Measurements from ENCODE around the gene TTC9B.

TTC9B gene

DNA sequence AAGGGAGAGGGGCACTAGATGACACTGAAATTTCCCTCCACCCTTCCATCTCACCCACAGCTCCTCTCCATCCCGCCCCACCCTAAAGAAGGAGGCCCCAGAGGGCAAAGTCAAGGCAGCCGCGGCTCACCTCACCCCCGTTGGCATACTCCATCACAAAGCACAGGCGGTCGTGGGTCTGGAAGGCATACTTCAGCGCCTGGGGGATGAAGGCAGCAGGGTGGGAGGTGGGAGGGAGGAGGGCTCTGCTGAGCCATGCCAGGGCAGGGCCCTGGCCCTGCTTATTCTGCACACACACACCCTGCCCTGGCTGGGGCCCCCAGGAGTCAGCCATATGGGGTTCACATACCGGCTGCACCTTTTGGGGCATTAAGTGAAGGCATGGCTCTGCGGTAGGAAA lies 20.6 kb upstream of the TTC9B start:
- Histone ChIP-seq H4K8ac (ENCODE audit: low read depth, low read length) (no peak overlapping the region), H2BK120ac (ENCODE audit: low read depth, low read length) (no peak overlapping the region), H3K79me1 (ENCODE audit: low read length) (no peaks in the 10 kb centered on the region), H3K79me2 (ENCODE audit: control insufficient read depth, insufficient read depth, low read length) (no peaks in the 10 kb centered on the region), H3K56ac (ENCODE audit: low read length) (no peak overlapping the region), H3K36me3 (ENCODE audit: control insufficient read depth, insufficient read depth, low read length) (peaks cover 3% of the 10 kb centered on the region), H3K27ac (ENCODE audit: low read depth, low read length) (no peak overlapping the region), H3K27me3 (ENCODE audit: insufficient read depth, low read length, poor library complexity) (no peaks in the 10 kb centered on the region), H2BK15ac (replicated peaks; ENCODE audit: low read depth) (no peak overlapping the region), H3K4me3 (ENCODE audit: low read length) (no peak overlapping the region), H2BK5ac (ENCODE audit: low read length) (no peak overlapping the region), H3K4me2 (ENCODE audit: low read length) (no peak overlapping the region), H2AK5ac (ENCODE audit: low read length) (no peak overlapping the region), H3K18ac (ENCODE audit: low read length) (no peak overlapping the region), H3K23ac (ENCODE audit: low read length) (no peak overlapping the region), H3K4me1 (ENCODE audit: control insufficient read depth, low read depth, low read length) (no peaks in the 10 kb centered on the region), H3K9ac (ENCODE audit: low read length) (no peak overlapping the region), H3K4ac (ENCODE audit: low read depth, low read length) (no peak overlapping the region), H4K5ac (ENCODE audit: low read length) (no peak overlapping the region)
- DNase-seq, result no peak
- no CpG with 5 or more reads among the region's 9 CpGs for WGBS (ENCODE audit: extremely low coverage, insufficient coverage, low lambda C conversion rate)

DNA sequence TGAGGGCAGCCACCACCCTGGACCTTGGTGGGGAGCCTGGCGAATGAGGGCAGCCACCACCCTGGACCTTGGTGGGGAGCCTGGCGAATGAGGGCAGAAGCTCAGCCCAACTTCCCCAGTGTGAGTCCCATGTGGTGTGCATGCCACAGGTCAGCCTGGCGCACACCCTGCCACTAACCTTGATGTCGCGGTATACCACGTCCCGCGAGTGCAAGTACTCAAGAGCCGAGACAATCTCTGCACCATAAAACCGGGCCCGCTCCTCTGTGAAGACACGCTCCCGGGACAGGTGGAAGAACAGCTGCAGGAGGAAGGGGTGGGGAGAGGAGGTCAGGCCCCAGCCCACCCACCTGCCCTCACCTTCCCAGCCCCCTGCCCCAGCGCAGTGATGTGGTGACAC lies 19.6 kb upstream of the TTC9B start:
- Histone ChIP-seq H4K5ac (ENCODE audit: low read length) (no peak overlapping the region), H3K36me3 (ENCODE audit: control insufficient read depth, insufficient read depth, low read length) (peaks cover 3% of the 10 kb centered on the region), H3K56ac (ENCODE audit: low read length) (no peak overlapping the region), H3K9ac (ENCODE audit: low read length) (no peak overlapping the region), H3K4me3 (ENCODE audit: low read length) (no peak overlapping the region), H2BK120ac (ENCODE audit: low read depth, low read length) (no peak overlapping the region), H2BK15ac (replicated peaks; ENCODE audit: low read depth) (no peak overlapping the region), H3K4me2 (ENCODE audit: low read length) (no peak overlapping the region), H3K18ac (ENCODE audit: low read length) (no peak overlapping the region), H3K79me2 (ENCODE audit: control insufficient read depth, insufficient read depth, low read length) (no peaks in the 10 kb centered on the region), H2AK5ac (ENCODE audit: low read length) (no peak overlapping the region), H3K23ac (ENCODE audit: low read length) (no peak overlapping the region), H3K4me1 (ENCODE audit: control insufficient read depth, low read depth, low read length) (no peaks in the 10 kb centered on the region), H3K27me3 (ENCODE audit: insufficient read depth, low read length, poor library complexity) (no peaks in the 10 kb centered on the region), H4K8ac (ENCODE audit: low read depth, low read length) (no peak overlapping the region), H3K4ac (ENCODE audit: low read depth, low read length) (no peak overlapping the region), H3K79me1 (ENCODE audit: low read length) (no peaks in the 10 kb centered on the region), H2BK5ac (ENCODE audit: low read length) (no peak overlapping the region), H3K27ac (ENCODE audit: low read depth, low read length) (no peak overlapping the region)
- WGBS (ENCODE audit: extremely low coverage, insufficient coverage, low lambda C conversion rate), result no CpG with 5 or more reads among the region's 14 CpGs
- no peak for DNase-seq

DNA sequence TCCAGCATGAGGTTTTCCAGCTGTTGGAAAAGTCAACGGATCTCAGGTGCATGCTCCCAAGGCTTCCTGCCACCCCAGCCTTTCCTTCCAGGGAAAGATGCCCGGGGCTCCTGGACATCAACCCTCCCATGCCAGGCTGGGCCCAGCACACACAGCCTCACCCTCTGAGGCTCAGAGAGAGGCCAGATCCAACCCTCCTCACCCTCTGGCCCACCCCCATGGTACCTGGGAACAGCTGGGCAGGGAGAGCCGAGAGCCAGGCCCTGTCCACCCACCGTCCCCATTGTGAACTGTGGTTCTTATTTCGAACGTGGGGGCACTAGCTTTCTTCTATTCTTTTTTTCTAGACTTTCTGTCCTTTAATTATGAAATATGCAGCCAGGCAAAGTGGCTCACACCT lies 18.2 kb upstream of the TTC9B start:
- WGBS (ENCODE audit: extremely low coverage, insufficient coverage, low lambda C conversion rate), result no CpG with 5 or more reads among the region's 6 CpGs
- Histone ChIP-seq H4K8ac (ENCODE audit: low read depth, low read length) (no peak overlapping the region), H2AK5ac (ENCODE audit: low read length) (no peak overlapping the region), H4K5ac (ENCODE audit: low read length) (no peak overlapping the region), H3K56ac (ENCODE audit: low read length) (no peak overlapping the region), H3K18ac (ENCODE audit: low read length) (no peak overlapping the region), H3K4ac (ENCODE audit: low read depth, low read length) (no peak overlapping the region), H3K36me3 (ENCODE audit: control insufficient read depth, insufficient read depth, low read length) (peaks cover 2% of the 10 kb centered on the region), H3K79me2 (ENCODE audit: control insufficient read depth, insufficient read depth, low read length) (no peaks in the 10 kb centered on the region), H3K9ac (ENCODE audit: low read length) (no peak overlapping the region), H3K4me3 (ENCODE audit: low read length) (no peak overlapping the region), H3K27me3 (ENCODE audit: insufficient read depth, low read length, poor library complexity) (no peaks in the 10 kb centered on the region), H3K4me2 (ENCODE audit: low read length) (no peak overlapping the region), H3K79me1 (ENCODE audit: low read length) (no peaks in the 10 kb centered on the region), H3K27ac (ENCODE audit: low read depth, low read length) (no peak overlapping the region), H2BK5ac (ENCODE audit: low read length) (no peak overlapping the region), H3K4me1 (ENCODE audit: control insufficient read depth, low read depth, low read length) (peaks cover 10% of the 10 kb centered on the region), H3K23ac (ENCODE audit: low read length) (no peak overlapping the region), H2BK15ac (replicated peaks; ENCODE audit: low read depth) (no peak overlapping the region), H2BK120ac (ENCODE audit: low read depth, low read length) (no peak overlapping the region)
- DNase-seq, result no peak

DNA sequence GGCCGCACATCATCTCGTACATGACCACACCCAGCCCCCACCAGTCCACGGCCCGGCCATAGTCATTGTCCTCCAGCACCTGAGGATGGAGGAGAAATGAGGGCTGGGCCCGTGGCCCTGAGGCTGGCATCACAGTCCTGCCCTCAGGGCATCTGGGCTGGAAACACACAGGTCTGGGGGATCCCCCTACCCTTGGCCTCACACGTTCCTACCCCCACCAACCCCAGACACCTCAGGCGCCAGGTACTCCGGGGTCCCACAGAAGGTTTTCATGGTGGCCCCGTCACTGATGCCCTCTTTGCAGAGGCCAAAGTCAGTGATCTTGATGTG lies 17.8 kb upstream of the TTC9B start:
- Histone ChIP-seq H2AK5ac (ENCODE audit: low read length) (no peak overlapping the region), H4K8ac (ENCODE audit: low read depth, low read length) (no peak overlapping the region), H3K36me3 (ENCODE audit: control insufficient read depth, insufficient read depth, low read length) (peaks cover 2% of the 10 kb centered on the region), H3K4me1 (ENCODE audit: control insufficient read depth, low read depth, low read length) (peaks cover 12% of the 10 kb centered on the region), H3K4ac (ENCODE audit: low read depth, low read length) (no peak overlapping the region), H2BK120ac (ENCODE audit: low read depth, low read length) (no peak overlapping the region), H2BK15ac (replicated peaks; ENCODE audit: low read depth) (no peak overlapping the region), H2BK5ac (ENCODE audit: low read length) (no peak overlapping the region), H3K79me1 (ENCODE audit: low read length) (no peaks in the 10 kb centered on the region), H3K27ac (ENCODE audit: low read depth, low read length) (no peak overlapping the region), H3K27me3 (ENCODE audit: insufficient read depth, low read length, poor library complexity) (no peaks in the 10 kb centered on the region), H4K5ac (ENCODE audit: low read length) (no peak overlapping the region), H3K18ac (ENCODE audit: low read length) (no peak overlapping the region), H3K4me3 (ENCODE audit: low read length) (no peak overlapping the region), H3K4me2 (ENCODE audit: low read length) (no peak overlapping the region), H3K56ac (ENCODE audit: low read length) (no peak overlapping the region), H3K9ac (ENCODE audit: low read length) (no peak overlapping the region), H3K23ac (ENCODE audit: low read length) (no peak overlapping the region), H3K79me2 (ENCODE audit: control insufficient read depth, insufficient read depth, low read length) (no peaks in the 10 kb centered on the region)
- DNase-seq, result no peak
- no CpG with 5 or more reads among the region's 9 CpGs for WGBS (ENCODE audit: extremely low coverage, insufficient coverage, low lambda C conversion rate)

DNA sequence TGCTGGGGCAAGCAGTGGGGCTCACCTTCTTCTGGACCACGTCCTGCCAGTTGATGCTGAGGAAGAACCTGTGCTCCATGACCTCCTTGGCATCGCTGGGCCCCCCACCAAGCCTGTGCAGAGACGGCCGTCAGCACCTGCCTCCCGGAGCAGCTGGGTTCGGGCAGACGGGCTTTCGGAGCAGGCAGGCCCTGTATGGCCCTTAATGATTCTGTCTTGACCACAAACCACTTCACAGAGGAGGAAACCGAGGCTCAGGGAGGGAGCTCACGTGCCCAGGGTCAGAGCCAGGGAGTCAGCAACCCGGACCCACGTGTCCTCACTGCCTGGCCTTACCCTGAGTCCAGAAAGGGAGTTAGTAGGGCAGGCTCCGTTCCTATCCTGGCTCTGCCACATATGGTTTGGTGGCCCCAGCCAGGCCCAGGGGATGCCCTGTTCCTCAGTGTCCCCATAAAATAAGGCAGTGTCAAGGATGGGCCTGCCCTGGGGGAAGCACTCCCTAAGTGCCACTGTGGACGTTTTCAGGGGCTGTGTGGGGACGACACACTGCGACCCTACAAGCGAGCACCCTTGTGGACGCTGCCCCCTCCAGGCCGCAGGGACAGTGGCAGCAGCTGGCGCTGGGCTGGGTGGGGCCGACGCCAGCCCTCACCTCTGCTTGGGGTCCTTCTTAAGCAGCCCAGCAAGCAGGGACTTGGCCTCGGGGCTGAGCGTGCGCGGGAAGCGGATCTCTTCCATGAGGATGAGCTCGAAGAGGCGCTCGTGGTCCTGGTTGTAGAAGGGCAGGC lies 17.2 kb upstream of the TTC9B start:
- H3K4me3 ChIP-seq (ENCODE audit: low read length), result no peak overlapping the region
- H3K23ac ChIP-seq (ENCODE audit: low read length), result no peak overlapping the region
- no peaks in the 10 kb centered on the region for H3K79me2 ChIP-seq (ENCODE audit: control insufficient read depth, insufficient read depth, low read length)
- peaks cover 12% of the 10 kb centered on the region for H3K4me1 ChIP-seq (ENCODE audit: control insufficient read depth, low read depth, low read length)
- no CpG with 5 or more reads among the region's 30 CpGs for WGBS (ENCODE audit: extremely low coverage, insufficient coverage, low lambda C conversion rate)
- no peak overlapping the region for H2BK15ac ChIP-seq (replicated peaks; ENCODE audit: low read depth)
- no peak overlapping the region for H3K9ac ChIP-seq (ENCODE audit: low read length)
- no peak overlapping the region for H2BK120ac ChIP-seq (ENCODE audit: low read depth, low read length)
- no peak overlapping the region for H4K5ac ChIP-seq (ENCODE audit: low read length)
- no peak overlapping the region for H3K27ac ChIP-seq (ENCODE audit: low read depth, low read length)
- H3K4ac ChIP-seq (ENCODE audit: low read depth, low read length), result no peak overlapping the region
- no peak overlapping the region for H2AK5ac ChIP-seq (ENCODE audit: low read length)
- no peak overlapping the region for H3K56ac ChIP-seq (ENCODE audit: low read length)
- no peak overlapping the region for H4K8ac ChIP-seq (ENCODE audit: low read depth, low read length)
- H3K18ac ChIP-seq (ENCODE audit: low read length), result no peak overlapping the region
- peak; percentile 14 for DNase-seq
- H3K27me3 ChIP-seq (ENCODE audit: insufficient read depth, low read length, poor library complexity), result no peaks in the 10 kb centered on the region
- no peaks in the 10 kb centered on the region for H3K79me1 ChIP-seq (ENCODE audit: low read length)
- no peak overlapping the region for H3K4me2 ChIP-seq (ENCODE audit: low read length)
- H2BK5ac ChIP-seq (ENCODE audit: low read length), result no peak overlapping the region
- H3K36me3 ChIP-seq (ENCODE audit: control insufficient read depth, insufficient read depth, low read length), result peaks cover 2% of the 10 kb centered on the region

Data from mesendoderm (in vitro differentiated cells).